Choroid plexus epithelial cell (primary cell): ENCODE data around the gene SCYGR2.
A peak's percentile ranks its signal among the peaks of the same experiment; 100 is the strongest.

Source experiments
- DNase-seq: peaks from one replicate; pipeline ENCODE4 v3.0.0-alpha.2; 2010; ENCODE audit warnings: low read depth
- H3K4me3 ChIP-seq: 2 replicates; pipeline ENCODE4 v1.5.1; 2011; ENCODE audit warnings: low read depth, mild to moderate bottlenecking, control low read depth, low read length, moderate library complexity
- CTCF ChIP-seq: conservative IDR thresholded peaks from 2 replicates; pipeline ENCODE4 v1.5.1; 2011; ENCODE audit warnings: low read depth, mild to moderate bottlenecking, control low read depth, inconsistent platforms, low read length, moderate library complexity

The SCYGR2 gene

DNA sequence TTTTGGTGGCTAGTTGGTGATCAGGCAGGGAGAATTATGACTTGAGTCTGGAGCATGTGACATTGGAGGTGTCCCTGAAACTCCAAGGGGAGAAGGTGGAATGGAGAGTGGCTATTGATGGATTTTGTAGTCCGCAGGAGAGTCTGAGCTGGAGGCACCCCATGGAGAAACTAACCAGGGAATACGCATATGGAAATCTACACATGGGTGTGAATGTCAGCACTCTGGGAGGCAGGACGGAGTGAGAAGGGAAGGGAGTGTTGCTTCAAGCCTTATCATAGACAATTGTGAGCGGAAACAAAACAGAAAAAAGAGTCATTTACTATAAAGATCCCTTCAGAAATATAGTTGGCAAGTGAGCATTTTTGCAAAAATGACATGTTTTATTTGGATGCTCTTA is 17.9 kb downstream of the SCYGR2 start:
- TF ChIP-seq CTCF, result no peak
- no peak for DNase-seq
- no peak overlapping the region for H3K4me3 ChIP-seq

GRCh38 chr2:227617316-227618230 is 18.9 kb downstream of the SCYGR2 start, which contains the start of gene SCYGR4:
Gene SCYGR4 (plus strand): TSS chr2:227617498. CDS start chr2:227617498, 0 bp downstream.
- DNase-seq, result peak; percentile 40
- no peak for TF ChIP-seq CTCF
- no peak within 1 kb of the TSS for H3K4me3 ChIP-seq

- no peak for TF ChIP-seq CTCF
- no peak overlapping the region for H3K4me3 ChIP-seq
- peak; percentile 79 for DNase-seq
Measured at GRCh38 chr2:227623226-227623625, 24.5 kb downstream of the SCYGR2 start.

GRCh38 chr2:227625420-227625819 is 26.7 kb downstream of the SCYGR2 start:
- no peak for DNase-seq
- H3K4me3 ChIP-seq, result no peak overlapping the region
- no peak for TF ChIP-seq CTCF

- no peak overlapping the region for H3K4me3 ChIP-seq
- no peak for TF ChIP-seq CTCF
- no peak for DNase-seq
Measured at GRCh38 chr2:227626580-227627151, 28.0 kb downstream of the SCYGR2 start.

- TF ChIP-seq CTCF, result no peak
- no peak overlapping the region for H3K4me3 ChIP-seq
- DNase-seq, result no peak
Measured at GRCh38 chr2:227627769-227628168, 29.1 kb downstream of the SCYGR2 start.
